Measurements from ENCODE around the gene SLC2A13. TPM values are rescaled to one million over a fixed set of nuclear protein-coding genes. Genes with fewer than 3 reads are reported as not detected.
A peak's percentile ranks its signal among the peaks of the same experiment; 100 is the strongest.

The SLC2A13 gene
- total RNA-seq, 2 donors from 2014 or later = 5.9 to 13.7 TPM

- DNase-seq (ENCODE audit: low spot score) = no peak
- TF ChIP-seq CTCF (IDR thresholded peaks at IDR 0.05) (no peak), POLR2AphosphoS5 (IDR thresholded peaks at IDR 0.05) (no peak), POLR2A (IDR thresholded peaks at IDR 0.05) (no peak)
- Histone ChIP-seq H3K9me3 (no peaks in the 10 kb centered on the region), H3K4me1 (replicated peaks) (no peaks in the 10 kb centered on the region), H3K36me3 (no peaks in the 10 kb centered on the region), H3K4me3 (no peak overlapping the region), H3K27ac (no peak overlapping the region), H3K27me3 (replicated peaks; ENCODE audit: insufficient read depth) (no peaks in the 10 kb centered on the region)
- 79% methylated on average over 4 of the region's 4 CpGs for WGBS
- intact Hi-C loops (cut with DNase I) = no loop called here
Observed at GRCh38 chr12:39920647-39921046, 185.2 kb downstream of the SLC2A13 start.

- Histone ChIP-seq H3K36me3 (no peaks in the 10 kb centered on the region), H3K4me3 (no peak overlapping the region), H3K27ac (no peak overlapping the region), H3K9me3 (no peaks in the 10 kb centered on the region), H3K27me3 (replicated peaks; ENCODE audit: insufficient read depth) (no peaks in the 10 kb centered on the region), H3K4me1 (replicated peaks) (no peaks in the 10 kb centered on the region)
- TF ChIP-seq POLR2A (IDR thresholded peaks at IDR 0.05) (no peak), CTCF (IDR thresholded peaks at IDR 0.05) (no peak), POLR2AphosphoS5 (IDR thresholded peaks at IDR 0.05) (no peak)
- intact Hi-C loops (cut with DNase I) = no loop called here
- WGBS = 91% methylated on average over 4 of the region's 4 CpGs
- no peak for DNase-seq (ENCODE audit: low spot score)
Observed at GRCh38 chr12:39920222-39920621, 185.7 kb downstream of the SLC2A13 start.

GRCh38 chr12:39919790-39920189, 186.1 kb downstream of the SLC2A13 start:
- H3K9me3 ChIP-seq = no peaks in the 10 kb centered on the region
- 95% methylated on average over 1 of the region's 1 CpG for WGBS
- TF ChIP-seq POLR2AphosphoS5 (IDR thresholded peaks at IDR 0.05) = no peak
- no peaks in the 10 kb centered on the region for H3K36me3 ChIP-seq
- no peaks in the 10 kb centered on the region for H3K4me1 ChIP-seq (replicated peaks)
- H3K4me3 ChIP-seq = no peak overlapping the region
- H3K27ac ChIP-seq = no peak overlapping the region
- DNase-seq (ENCODE audit: low spot score) = no peak
- no peaks in the 10 kb centered on the region for H3K27me3 ChIP-seq (replicated peaks; ENCODE audit: insufficient read depth)
- intact Hi-C loops (cut with DNase I) = no loop called here

- H3K4me3 ChIP-seq = no peak overlapping the region
- DNase-seq (ENCODE audit: low spot score) = no peak
- no peak overlapping the region for H3K27ac ChIP-seq
- no peak for TF ChIP-seq POLR2A (IDR thresholded peaks at IDR 0.05)
- no peak for TF ChIP-seq CTCF (IDR thresholded peaks at IDR 0.05)
- no peak for TF ChIP-seq POLR2AphosphoS5 (IDR thresholded peaks at IDR 0.05)
- H3K36me3 ChIP-seq = no peaks in the 10 kb centered on the region
- intact Hi-C loops (cut with DNase I) = no loop called here
- H3K9me3 ChIP-seq = no peaks in the 10 kb centered on the region
- H3K4me1 ChIP-seq (replicated peaks) = peaks cover 5% of the 10 kb centered on the region
- no peaks in the 10 kb centered on the region for H3K27me3 ChIP-seq (replicated peaks; ENCODE audit: insufficient read depth)
- WGBS = 72% methylated on average over 3 of the region's 3 CpGs
Observed at GRCh38 chr12:39915249-39915648, 190.6 kb downstream of the SLC2A13 start.

GRCh38 chr12:39912211-39912980, 193.5 kb downstream of the SLC2A13 start:
- intact Hi-C loops (cut with DNase I) = no loop called here
- H3K4me1 ChIP-seq (replicated peaks) = peaks cover 5% of the 10 kb centered on the region
- no peaks in the 10 kb centered on the region for H3K27me3 ChIP-seq (replicated peaks; ENCODE audit: insufficient read depth)
- no peaks in the 10 kb centered on the region for H3K36me3 ChIP-seq
- 28% methylated on average over 7 of the region's 7 CpGs for WGBS
- H3K4me3 ChIP-seq = no peak overlapping the region
- DNase-seq (ENCODE audit: low spot score) = peak; percentile 96
- H3K27ac ChIP-seq = peak overlapping the region; percentile 32 to 72
- H3K9me3 ChIP-seq = no peaks in the 10 kb centered on the region
- TF ChIP-seq POLR2AphosphoS5 (IDR thresholded peaks at IDR 0.05) (peak; percentile 90), POLR2A (IDR thresholded peaks at IDR 0.05) (no peak)

GRCh38 chr12:39906237-39906636, 199.6 kb downstream of the SLC2A13 start:
- TF ChIP-seq POLR2A (IDR thresholded peaks at IDR 0.05) (no peak), POLR2AphosphoS5 (IDR thresholded peaks at IDR 0.05) (no peak), CTCF (IDR thresholded peaks at IDR 0.05) (no peak)
- Histone ChIP-seq H3K4me1 (replicated peaks) (no peaks in the 10 kb centered on the region), H3K4me3 (no peak overlapping the region), H3K27ac (no peak overlapping the region), H3K9me3 (no peaks in the 10 kb centered on the region), H3K27me3 (replicated peaks; ENCODE audit: insufficient read depth) (no peaks in the 10 kb centered on the region), H3K36me3 (no peaks in the 10 kb centered on the region)
- DNase-seq (ENCODE audit: low spot score) = no peak
- intact Hi-C loops (cut with DNase I) = no loop called here
